T47D (cell line): ENCODE data around the gene MARCHF11.

Experiments
- DNase-seq, 2 experiments: peaks; one replicate each; pipeline versions ENCODE4 v3.0.0 to v3.0.0-alpha.2; 2011 to 2012; ENCODE audit warnings: low read depth in 1 of 2, low spot score in 1 of 2
- JUND ChIP-seq: IDR thresholded peaks from 2 replicates; pipeline ENCODE4 v1.6.1; 2012; ENCODE audit warnings: low read depth
- in situ Hi-C: cut with HindIII; loops from 2 replicates; pipeline ENCODE4 v1.10.0; 2016; ENCODE audit warnings: low sequenced_read_pairs, low pct_unique_long_range_greater_than_20kb

MARCHF11 gene

DNA sequence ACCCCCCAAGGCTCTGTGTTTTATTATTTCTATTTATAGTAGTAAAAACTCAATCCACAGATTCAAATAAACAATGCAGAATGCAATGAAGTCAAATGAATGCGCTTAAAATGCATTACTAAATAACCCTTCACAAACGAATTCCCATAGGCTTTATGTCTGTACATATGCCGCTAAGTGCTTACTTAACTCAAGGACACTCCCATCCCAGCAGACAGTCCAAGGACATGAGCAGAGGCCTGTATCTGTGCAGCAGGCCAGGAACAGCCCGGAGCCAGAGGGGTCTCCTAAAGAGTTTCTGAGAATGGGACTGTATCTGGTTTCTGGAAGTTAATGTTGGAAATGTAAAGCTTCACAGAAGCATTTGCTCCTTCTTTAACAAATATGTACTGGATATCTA, 59.8 kb downstream of the MARCHF11 start:
- in situ Hi-C loops = no loop called here
- no peak for TF ChIP-seq JUND
- DNase-seq = no peak

DNA sequence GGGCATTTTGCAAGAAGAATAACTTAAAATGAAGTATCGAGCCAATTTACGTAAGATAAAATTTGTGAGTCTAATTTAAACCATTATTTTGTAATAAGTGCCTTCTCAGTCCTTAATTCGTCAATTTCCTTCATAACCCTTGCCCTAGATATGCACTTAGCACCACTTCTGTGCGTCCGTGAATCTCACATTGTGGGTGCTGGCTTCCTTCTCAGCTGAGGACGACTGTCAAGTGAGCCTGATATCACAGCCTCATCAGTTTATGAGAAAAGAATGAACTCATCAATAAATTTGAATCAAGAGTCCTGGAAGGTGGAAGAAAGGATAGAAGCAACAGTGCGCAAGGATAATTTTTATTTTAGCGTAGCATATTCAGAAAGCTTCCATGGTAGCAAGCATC, 64.5 kb downstream of the MARCHF11 start:
- DNase-seq = no peak
- in situ Hi-C loops = no loop called here
- no peak for TF ChIP-seq JUND

DNA sequence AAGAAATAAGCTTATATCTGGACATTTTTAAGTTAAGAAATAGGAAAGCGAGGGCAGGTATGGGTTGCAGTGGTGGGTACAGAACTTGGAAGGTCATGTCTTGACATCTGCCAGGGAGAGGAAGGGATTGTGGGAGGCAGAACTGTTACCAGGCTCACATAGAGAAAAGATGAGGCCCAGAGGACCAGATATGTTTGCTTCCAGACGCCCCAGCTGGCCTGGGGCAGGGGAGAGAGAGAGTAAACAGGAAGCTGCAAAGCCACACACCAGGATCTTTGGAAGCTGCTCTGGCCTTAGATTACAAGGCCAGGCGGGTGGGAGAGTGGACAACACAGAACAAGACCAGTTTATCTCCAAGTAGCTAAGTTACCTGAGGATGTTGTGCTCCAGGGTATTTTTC, 71.2 kb downstream of the MARCHF11 start:
- no peak for DNase-seq
- in situ Hi-C loops = no loop called here
- no peak for TF ChIP-seq JUND

DNA sequence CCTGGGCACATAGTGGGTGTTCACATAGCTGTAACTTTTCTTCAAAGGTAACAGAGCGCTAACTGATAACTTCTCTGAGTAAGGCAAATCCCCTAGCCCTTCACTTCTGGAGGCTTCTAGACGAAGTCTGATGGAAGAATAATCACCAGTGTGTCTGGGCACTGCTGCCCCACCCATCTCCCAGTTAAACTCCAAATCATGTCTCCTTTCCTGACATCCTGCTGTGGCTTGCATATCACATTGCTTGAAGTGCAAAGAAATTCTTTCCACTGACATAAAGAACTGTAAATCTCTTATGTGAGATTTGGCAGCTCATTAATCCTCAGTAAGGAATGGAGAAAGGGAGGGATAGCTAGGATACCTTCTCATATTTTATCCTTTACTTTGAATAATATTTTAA, 74.6 kb downstream of the MARCHF11 start:
- in situ Hi-C loops = no loop called here

DNA sequence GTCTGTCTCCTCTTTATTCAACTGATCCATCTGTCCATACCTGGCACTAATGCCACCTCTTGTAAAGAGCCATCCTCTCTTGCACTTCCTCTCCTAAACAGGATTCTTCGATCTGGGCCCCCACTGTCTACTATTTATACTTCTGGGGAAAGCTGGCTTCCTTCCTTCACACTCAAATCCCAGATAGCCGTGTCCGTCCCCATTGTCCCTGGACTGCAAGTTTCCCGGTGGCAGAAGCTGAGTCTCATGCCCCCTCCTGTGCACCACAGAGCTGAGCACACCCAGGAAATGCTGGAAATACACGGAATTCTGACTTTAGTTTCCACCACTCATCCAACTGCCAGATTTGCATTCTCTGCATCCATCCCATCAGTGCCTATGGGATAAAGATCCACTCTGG, 84.0 kb downstream of the MARCHF11 start:
- no peak for DNase-seq
- in situ Hi-C loops = no loop called here

More for the DNA sequence above, 74.6 kb downstream of the MARCHF11 start:
- TF ChIP-seq JUND = no peak
- DNase-seq = no peak

DNA sequence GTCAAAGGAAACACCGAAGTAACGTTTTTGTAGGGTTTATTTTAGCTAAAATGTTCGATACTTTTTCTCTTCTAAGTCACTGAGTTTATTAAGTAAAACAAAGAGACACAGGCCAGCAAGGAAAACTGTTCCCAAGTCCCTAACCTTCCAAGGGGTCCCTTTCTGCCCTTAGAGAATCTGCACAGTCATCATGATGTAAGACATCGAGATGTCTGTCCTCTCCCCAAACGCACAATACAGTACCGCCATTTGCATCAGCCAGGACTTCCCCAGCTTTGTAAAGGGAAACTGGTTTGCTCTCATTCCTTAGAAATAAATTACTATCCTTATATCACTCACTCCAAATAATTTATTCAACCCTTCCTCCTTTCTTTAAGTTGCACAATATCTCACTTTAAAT, 89.3 kb downstream of the MARCHF11 start:
- DNase-seq = no peak
- no peak for TF ChIP-seq JUND
- in situ Hi-C loops = no loop called here

More for the DNA sequence above, 84.0 kb downstream of the MARCHF11 start:
- no peak for TF ChIP-seq JUND

DNA sequence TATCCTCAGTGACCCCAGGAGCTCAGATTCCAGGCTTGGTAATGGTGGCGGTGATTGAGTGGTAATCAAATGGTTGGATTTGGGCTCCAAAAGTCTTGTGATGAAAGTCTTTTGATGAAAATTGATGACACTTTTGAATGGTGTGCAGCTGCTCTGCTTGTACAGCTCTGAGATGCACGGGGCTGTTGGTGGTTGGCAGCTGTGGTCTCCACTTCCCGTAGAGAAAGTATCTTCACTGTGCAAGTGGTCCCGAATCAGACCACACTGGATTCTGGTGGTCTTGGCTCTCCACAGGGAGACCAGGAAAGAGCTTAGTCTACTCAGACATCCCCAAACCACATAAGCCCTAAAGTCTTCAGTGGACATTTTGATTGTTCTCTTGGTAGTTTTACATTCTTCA, 96.6 kb downstream of the MARCHF11 start:
- no peak for TF ChIP-seq JUND
- in situ Hi-C loops = no loop called here
- DNase-seq = no peak

DNA sequence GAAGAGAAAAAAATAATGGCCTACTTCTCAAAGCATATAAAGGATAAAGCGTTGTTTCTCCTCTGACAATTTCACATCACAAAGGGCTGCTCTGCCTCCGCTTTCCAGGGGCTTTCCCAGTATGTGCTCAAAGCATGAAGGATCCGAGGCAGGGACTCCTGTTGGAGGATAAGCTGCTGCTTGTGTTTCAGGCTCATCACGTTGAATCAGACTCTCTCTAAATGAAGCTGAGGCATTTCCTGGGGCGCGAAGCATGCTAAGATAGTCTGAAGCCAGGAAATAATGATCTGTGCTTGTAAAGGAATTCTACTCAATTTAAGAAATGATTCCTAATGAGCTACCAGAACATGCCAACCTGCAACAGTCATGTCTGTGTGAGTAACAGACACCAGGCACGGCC, 97.5 kb downstream of the MARCHF11 start:
- no peak for TF ChIP-seq JUND
- in situ Hi-C loops = no loop called here
- DNase-seq = no peak

DNA sequence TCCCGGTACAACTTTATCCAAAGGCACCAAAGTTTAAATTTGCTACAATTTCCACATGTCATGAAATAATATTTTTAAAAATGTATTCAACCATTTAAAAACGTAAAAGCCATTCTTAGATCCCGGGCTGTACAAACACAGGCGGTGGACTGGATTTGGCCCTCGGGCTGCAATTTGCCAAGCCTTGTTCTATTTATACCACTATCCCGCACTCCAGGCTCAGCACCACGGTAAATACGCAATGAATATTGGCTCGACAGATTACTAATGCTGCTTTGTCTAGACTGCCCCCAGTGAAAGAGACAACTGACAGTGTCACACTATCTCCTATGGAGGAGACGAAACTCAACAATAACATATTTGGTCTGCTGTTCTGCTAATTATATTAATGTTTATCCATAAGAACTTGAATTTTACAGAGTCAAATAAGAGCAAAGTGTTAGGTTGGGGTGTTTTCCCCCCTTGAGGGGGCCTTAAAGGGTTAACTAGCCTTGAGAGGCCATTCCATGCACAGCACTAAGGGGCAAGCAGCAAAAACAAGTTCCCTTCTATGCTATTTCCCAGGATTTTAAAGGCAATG, 98.1 kb downstream of the MARCHF11 start:
- in situ Hi-C loops = no loop called here
- no peak for DNase-seq
- no peak for TF ChIP-seq JUND

DNA sequence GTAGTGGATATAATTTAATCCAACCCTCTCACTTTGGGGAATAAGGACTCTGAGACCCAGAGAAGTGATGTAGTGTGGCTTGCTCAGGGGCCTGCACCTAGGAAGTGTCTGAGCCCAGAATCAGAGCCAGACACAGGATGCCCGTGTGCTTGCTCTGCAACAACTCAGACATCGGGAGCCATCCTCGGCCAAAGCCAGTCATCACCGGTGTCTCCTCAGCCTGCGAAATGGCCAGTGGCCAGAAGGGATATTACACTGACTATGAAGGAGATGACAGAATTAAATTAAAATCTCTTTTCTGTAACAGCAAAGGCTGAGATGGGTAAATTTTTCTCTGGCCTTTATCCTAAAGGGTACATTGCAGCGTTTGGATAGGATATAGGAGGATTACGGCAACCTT, 102.9 kb downstream of the MARCHF11 start:
- TF ChIP-seq JUND = no peak
- in situ Hi-C loops = no loop called here
- DNase-seq = no peak

DNA sequence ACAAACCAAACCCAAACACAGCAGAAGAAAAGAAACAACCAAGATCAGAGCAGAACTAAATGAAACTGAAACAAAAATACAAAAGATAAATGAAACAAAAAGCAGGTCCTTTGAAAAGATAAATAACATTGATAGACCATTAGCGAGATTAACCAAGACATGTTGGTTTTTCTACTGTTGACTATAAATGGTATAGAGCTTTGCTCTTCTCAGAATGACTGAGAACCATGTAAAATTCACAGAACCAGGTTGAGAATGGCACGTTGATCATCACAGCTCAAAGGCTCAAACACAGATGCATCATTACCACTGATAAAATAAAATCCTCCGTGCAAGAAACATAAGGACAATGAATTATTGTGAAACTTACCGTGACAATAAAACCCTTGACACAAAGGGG, 105.2 kb downstream of the MARCHF11 start:
- DNase-seq = no peak

DNA sequence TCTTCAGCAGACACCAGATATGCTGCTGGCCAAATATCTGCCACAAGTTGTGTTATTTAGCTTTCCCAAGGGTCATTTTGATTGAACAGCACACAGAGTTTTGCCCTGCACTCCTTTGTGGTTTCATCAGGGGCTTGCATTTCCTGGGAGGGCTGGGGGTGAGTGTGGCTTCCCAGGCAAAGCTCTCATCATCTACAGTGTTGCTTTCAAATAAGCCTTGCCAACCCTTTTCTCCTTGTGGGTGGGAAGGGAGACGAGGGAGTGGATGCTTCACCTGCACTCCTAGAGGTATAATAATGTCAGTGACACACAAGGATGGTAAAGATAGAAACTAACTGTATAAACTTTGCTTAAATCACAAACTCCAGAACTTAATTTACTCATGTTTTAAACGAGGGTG, 107.0 kb downstream of the MARCHF11 start:
- no peak for TF ChIP-seq JUND
- no peak for DNase-seq
- in situ Hi-C loops = no loop called here

More for the DNA sequence above, 105.2 kb downstream of the MARCHF11 start:
- in situ Hi-C loops = no loop called here
- no peak for TF ChIP-seq JUND

DNA sequence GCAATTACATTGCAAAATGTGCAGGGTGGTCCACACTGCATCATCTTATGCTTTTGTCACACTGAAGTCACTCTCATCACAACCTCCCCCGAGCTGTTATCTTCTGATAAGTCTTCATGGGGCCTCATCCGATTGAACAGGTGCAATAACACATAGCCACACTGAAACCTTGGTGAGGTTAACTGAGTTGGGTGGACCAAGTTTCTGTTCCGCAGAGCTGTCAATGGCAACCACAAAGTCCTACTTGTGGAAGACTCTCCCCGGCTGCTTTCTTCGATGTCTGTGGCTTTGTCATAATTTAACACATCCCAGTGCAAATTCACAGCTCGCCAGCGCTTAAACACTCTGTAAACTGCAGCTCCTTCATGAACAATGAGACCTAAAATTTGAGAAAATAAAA, 112.2 kb downstream of the MARCHF11 start:
- in situ Hi-C loops = no loop called here
- DNase-seq = no peak
- no peak for TF ChIP-seq JUND

DNA sequence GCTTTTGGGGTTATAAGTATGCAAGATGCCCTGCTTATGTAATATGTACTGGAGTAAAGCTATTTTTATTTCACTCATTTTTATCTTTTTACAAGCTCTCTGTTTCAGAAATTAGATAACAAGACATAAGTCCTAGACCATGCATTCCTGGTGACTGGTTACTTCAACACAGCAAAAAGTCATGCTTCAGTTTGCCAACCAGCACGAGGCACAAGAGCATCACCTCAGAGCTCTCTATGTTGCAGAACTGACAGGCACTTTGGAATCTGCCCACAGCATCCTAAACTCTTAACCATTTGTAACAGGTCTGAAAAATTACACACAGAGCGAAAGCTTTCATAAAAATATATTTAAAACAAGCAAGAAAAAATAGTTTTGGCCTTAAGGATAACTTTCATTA, 112.8 kb downstream of the MARCHF11 start:
- DNase-seq = no peak
- in situ Hi-C loops = no loop called here
- no peak for TF ChIP-seq JUND
